Measurements from ENCODE around the gene NOP9. TPM values are rescaled to one million over a fixed set of nuclear protein-coding genes. Genes with fewer than 3 reads are reported as not detected.
A peak's percentile ranks its signal among the peaks of the same experiment; 100 is the strongest.

The NOP9 gene
- total RNA-seq, 3 donors from 2014 or later: 18.4 to 21.0 (median 19.0) TPM

GRCh38 chr14:24269910-24270536 lies 29.6 kb upstream of the NOP9 start:
- DNase-seq (ENCODE audit: low spot score in 2 of 2): no peak
- H3K4me1 ChIP-seq: no peaks in the 10 kb centered on the region
- TF ChIP-seq POLR2AphosphoS5 (IDR thresholded peaks at IDR 0.05): no peak
- no peak for TF ChIP-seq POLR2A (IDR thresholded peaks at IDR 0.05)
- no peak for TF ChIP-seq CTCF (IDR thresholded peaks at IDR 0.05)
- no peak overlapping the region for H3K27ac ChIP-seq
- H3K9me3 ChIP-seq: no peaks in the 10 kb centered on the region
- H3K27me3 ChIP-seq: no peaks in the 10 kb centered on the region
- H3K36me3 ChIP-seq: peaks cover 9% of the 10 kb centered on the region
- intact Hi-C loops (cut with DNase I; ENCODE audit: low total_unique reads): no loop called here
- H3K4me3 ChIP-seq: no peak overlapping the region

- intact Hi-C loops (cut with DNase I; ENCODE audit: low total_unique reads): no loop called here
These were observed 29.0 kb upstream of the NOP9 start for GRCh38 chr14:24270537-24271133.

GRCh38 chr14:24271134-24271833 lies 28.4 kb upstream of the NOP9 start, which contains the start of gene RABGGTA:
RABGGTA (minus strand) TSS chr14:24271597; CDS start chr14:24271115, 482 bp downstream.
- Histone ChIP-seq H3K4me3 (peak within 1 kb of the TSS; percentile 75 to 94 (median 90)), H3K9me3 (no peaks in the 10 kb centered on the region), H3K4me1 (no peaks in the 10 kb centered on the region), H3K27me3 (no peaks in the 10 kb centered on the region), H3K36me3 (peaks cover 6% of the 10 kb centered on the region), H3K27ac (peak within 1 kb of the TSS; percentile 95 to 98)
- intact Hi-C loops (cut with DNase I; ENCODE audit: low total_unique reads): no loop called here
- TF ChIP-seq CTCF (IDR thresholded peaks at IDR 0.05) (peak; percentile 38 to 72 (median 55)), POLR2AphosphoS5 (IDR thresholded peaks at IDR 0.05) (peak; percentile 47 to 77 (median 73)), POLR2A (IDR thresholded peaks at IDR 0.05) (peak; percentile 7)
- peak; percentile 83 to 85 for DNase-seq (ENCODE audit: low spot score in 2 of 2)

More at GRCh38 chr14:24270537-24271133, 29.0 kb upstream of the NOP9 start:
- TF ChIP-seq POLR2AphosphoS5 (IDR thresholded peaks at IDR 0.05) (no peak), CTCF (IDR thresholded peaks at IDR 0.05) (no peak)
- Histone ChIP-seq H3K4me1 (no peaks in the 10 kb centered on the region), H3K36me3 (peaks cover 9% of the 10 kb centered on the region), H3K9me3 (no peaks in the 10 kb centered on the region), H3K4me3 (peak overlapping the region; percentile 75 to 94 (median 90)), H3K27me3 (no peaks in the 10 kb centered on the region), H3K27ac (peak overlapping the region; percentile 95 to 98)
- DNase-seq (ENCODE audit: low spot score in 2 of 2): no peak

GRCh38 chr14:24271834-24272263 lies 27.8 kb upstream of the NOP9 start:
- Histone ChIP-seq H3K4me3 (peak overlapping the region; percentile 75 to 94 (median 90)), H3K4me1 (no peaks in the 10 kb centered on the region), H3K9me3 (no peaks in the 10 kb centered on the region), H3K36me3 (peaks cover under 1% of the 10 kb centered on the region), H3K27me3 (no peaks in the 10 kb centered on the region), H3K27ac (peak overlapping the region; percentile 95 to 98)
- intact Hi-C loops (cut with DNase I; ENCODE audit: low total_unique reads): no loop called here
- TF ChIP-seq POLR2A (IDR thresholded peaks at IDR 0.05) (no peak), POLR2AphosphoS5 (IDR thresholded peaks at IDR 0.05) (no peak), CTCF (IDR thresholded peaks at IDR 0.05) (no peak)
- no peak for DNase-seq (ENCODE audit: low spot score in 2 of 2)

GRCh38 chr14:24272467-24272866 lies 27.2 kb upstream of the NOP9 start:
- Histone ChIP-seq H3K27me3 (no peaks in the 10 kb centered on the region), H3K36me3 (no peaks in the 10 kb centered on the region), H3K4me1 (no peaks in the 10 kb centered on the region), H3K9me3 (no peaks in the 10 kb centered on the region), H3K27ac (peak overlapping the region in 1 of 2 donors; percentile 98), H3K4me3 (no peak overlapping the region)
- intact Hi-C loops (cut with DNase I; ENCODE audit: low total_unique reads): no loop called here
- DNase-seq (ENCODE audit: low spot score in 2 of 2): no peak
- no peak for TF ChIP-seq CTCF (IDR thresholded peaks at IDR 0.05)
- TF ChIP-seq POLR2AphosphoS5 (IDR thresholded peaks at IDR 0.05): no peak
